GM23338 (cell line): ENCODE data around the gene SPATA2L. TPM values are rescaled to one million over a fixed set of nuclear protein-coding genes. Genes with fewer than 3 reads are reported as not detected.

ENCODE experiments used
- ATAC-seq: fragments of 200-7000 bp; cut with Tn5 transposase; 3 replicates; pipeline ENCODE4 v1.9.1; 2020
- DNase-seq: peaks from one replicate; pipeline ENCODE4 v3.0.0-alpha.2; 2015; ENCODE audit warnings: low spot score
- H2AFZ ChIP-seq: fragments of 200-600 bp; sonication (generic); 2 replicates; pipeline ENCODE4 v1.8.0; 2016; ENCODE audit warnings: antibody characterized with exemption, mild to moderate bottlenecking, moderate library complexity
- H3F3A ChIP-seq: fragments of 200-600 bp; sonication (generic); replicated peaks from 2 replicates; pipeline ENCODE4 v1.8.0; 2017; ENCODE audit warnings: antibody characterized with exemption, mixed run types, low read depth
- H3K27ac ChIP-seq: fragments of 200-600 bp; sonication (generic); 2 replicates; pipeline ENCODE4 v1.6.1; 2016; ENCODE audit warnings: low read depth
- H3K27me3 ChIP-seq: fragments of 200-600 bp; sonication (generic); 2 replicates; pipeline ENCODE4 v1.8.0; 2016; ENCODE audit warnings: mild to moderate bottlenecking, mixed run types, moderate library complexity; ENCODE audit not compliant: insufficient read depth
- H3K36me3 ChIP-seq: fragments of 200-600 bp; sonication (generic); 2 replicates; pipeline ENCODE4 v1.8.0; 2016; ENCODE audit warnings: mild to moderate bottlenecking; ENCODE audit not compliant: insufficient read depth
- H3K4me1 ChIP-seq: fragments of 200-600 bp; sonication (generic); 2 replicates; pipeline ENCODE4 v1.8.0; 2016; ENCODE audit warnings: mild to moderate bottlenecking, moderate library complexity; ENCODE audit not compliant: insufficient read depth
- H3K4me2 ChIP-seq: fragments of 200-600 bp; sonication (generic); 2 replicates; pipeline ENCODE4 v1.7.1; 2017; ENCODE audit warnings: mixed run types
- H3K4me3 ChIP-seq: fragments of 200-600 bp; sonication (generic); 2 replicates; pipeline ENCODE4 v1.6.1; 2016; ENCODE audit warnings: mixed run types
- H3K79me2 ChIP-seq: fragments of 200-600 bp; sonication (generic); replicated peaks from 2 replicates; pipeline ENCODE4 v1.8.0; 2017; ENCODE audit warnings: mild to moderate bottlenecking; ENCODE audit not compliant: insufficient read depth
- H3K9me2 ChIP-seq: fragments of 200-600 bp; sonication (generic); 2 replicates; pipeline ENCODE4 v1.8.0; 2017; ENCODE audit not compliant: insufficient read depth
- H4K20me1 ChIP-seq: fragments of 200-600 bp; sonication (generic); replicated peaks from 2 replicates; pipeline ENCODE4 v1.8.0; 2017; ENCODE audit warnings: mild to moderate bottlenecking; ENCODE audit not compliant: insufficient read depth
- H3K27ac Mint-ChIP-seq: 2 replicates; pipeline ENCODE4 v1.8.0; 2020; ENCODE audit warnings: inconsistent platforms, mild to moderate bottlenecking, moderate library complexity, mixed read lengths
- H3K27me3 Mint-ChIP-seq: 3 replicates; pipeline ENCODE4 v1.8.0; 2022; ENCODE audit warnings: low read depth, mild to moderate bottlenecking, moderate library complexity, mixed read lengths, inconsistent platforms; ENCODE audit not compliant: insufficient read depth, poor library complexity
- H3K36me3 Mint-ChIP-seq: 3 replicates; pipeline ENCODE4 v1.8.0; 2021; ENCODE audit warnings: low read depth, mild to moderate bottlenecking, inconsistent platforms, moderate library complexity, mixed read lengths
- H3K4me1 Mint-ChIP-seq: 3 replicates; pipeline ENCODE4 v1.8.0; 2020; ENCODE audit warnings: mild to moderate bottlenecking, inconsistent platforms, mixed read lengths
- H3K4me3 Mint-ChIP-seq: 3 replicates; pipeline ENCODE4 v1.8.0; 2021; ENCODE audit warnings: moderate library complexity, mild to moderate bottlenecking, inconsistent platforms, mixed read lengths
- H3K9me3 Mint-ChIP-seq: 3 replicates; pipeline ENCODE4 v1.8.0; 2020; ENCODE audit warnings: moderate library complexity, mild to moderate bottlenecking, inconsistent platforms, mixed read lengths
- CREB1 ChIP-seq: fragments of 250-450 bp; sonication (Bioruptor Pico); IDR thresholded peaks from 2 replicates; pipeline ENCODE4 v1.5.0; 2020; ENCODE audit warnings: low read depth, mild to moderate bottlenecking, moderate library complexity
- EZH2 ChIP-seq: fragments of 200-600 bp; sonication (generic); IDR thresholded peaks from one replicate; pipeline ENCODE4 v1.8.0; 2017; ENCODE audit warnings: antibody characterized with exemption, mild to moderate bottlenecking, low read depth; ENCODE audit not compliant: unreplicated experiment
- EZH2phosphoT487 ChIP-seq: fragments of 200-600 bp; sonication (generic); IDR thresholded peaks from one replicate; pipeline ENCODE4 v1.8.1; 2018; ENCODE audit warnings: antibody characterized with exemption; ENCODE audit not compliant: unreplicated experiment
- NANOG ChIP-seq: IDR thresholded peaks from 2 replicates; pipeline ENCODE4 v1.6.1; 2016; ENCODE audit warnings: antibody characterized with exemption, borderline replicate concordance
- POLR2AphosphoS5 ChIP-seq: IDR thresholded peaks from 2 replicates; pipeline ENCODE4 v1.6.1; 2016; ENCODE audit warnings: antibody characterized with exemption, low read depth
- STAT1 ChIP-seq: IDR thresholded peaks from one replicate; pipeline ENCODE4 v1.6.1; 2016; ENCODE audit warnings: antibody characterized with exemption; ENCODE audit not compliant: unreplicated experiment
- ZNF114 ChIP-seq: fragments of 250-450 bp; sonication (Bioruptor Pico); IDR thresholded peaks from 2 replicates; pipeline ENCODE4 v1.5.0; 2020; ENCODE audit warnings: mild to moderate bottlenecking, moderate library complexity
- ZNF331 ChIP-seq: fragments of 250-450 bp; sonication (Bioruptor Pico); IDR thresholded peaks from 2 replicates; pipeline ENCODE4 v1.5.0; 2020; ENCODE audit warnings: low read depth, mild to moderate bottlenecking, moderate library complexity
- polyA plus RNA-seq: library from polyadenylated mRNA; unstranded; fragments of >200 nt; fragmentation: Nextera tagmentation; extraction: Ambion mirVana; gene quantifications from 2 replicates; pipeline ENCODE4 v1.2.1, GENCODE V29; 2016
- total RNA-seq: library from RNA; depleted of rRNA; stranded (reverse); fragments of >200 nt; shearing (Covaris generic); gene quantifications from 2 replicates; pipeline ENCODE4 v1.2.3, GENCODE V29; 2014
- TF ChIP-seq, protein P1 (sequence below), 2 experiments: fragments of 200-600 bp in 1 of 2; sonication (generic) in 1 of 2; conservative IDR thresholded peaks; 2 replicates each; pipeline versions ENCODE4 v1.5.1 to v1.6.1; 2016 to 2017; ENCODE audit warnings: antibody characterized with exemption in 2 of 2, low read depth in 2 of 2, mild to moderate bottlenecking in 2 of 2, moderate library complexity in 1 of 2
- TF ChIP-seq, protein P2 (sequence below): IDR thresholded peaks from 2 replicates; pipeline ENCODE4 v1.6.1; 2016; ENCODE audit warnings: antibody characterized with exemption
- TF ChIP-seq, protein P3 (sequence below): IDR thresholded peaks from one replicate; pipeline ENCODE4 v1.6.1; 2018; ENCODE audit warnings: antibody characterized with exemption; ENCODE audit not compliant: unreplicated experiment
- TF ChIP-seq, protein P4 (sequence below): fragments of 250-450 bp; sonication (Bioruptor Pico); IDR thresholded peaks from 2 replicates; pipeline ENCODE4 v1.5.0; 2020; ENCODE audit warnings: mild to moderate bottlenecking, moderate library complexity

The SPATA2L gene
- total and polyA plus RNA-seq, 2 experiments from 2014 or later = 6.9 to 26.2 TPM

DNA sequence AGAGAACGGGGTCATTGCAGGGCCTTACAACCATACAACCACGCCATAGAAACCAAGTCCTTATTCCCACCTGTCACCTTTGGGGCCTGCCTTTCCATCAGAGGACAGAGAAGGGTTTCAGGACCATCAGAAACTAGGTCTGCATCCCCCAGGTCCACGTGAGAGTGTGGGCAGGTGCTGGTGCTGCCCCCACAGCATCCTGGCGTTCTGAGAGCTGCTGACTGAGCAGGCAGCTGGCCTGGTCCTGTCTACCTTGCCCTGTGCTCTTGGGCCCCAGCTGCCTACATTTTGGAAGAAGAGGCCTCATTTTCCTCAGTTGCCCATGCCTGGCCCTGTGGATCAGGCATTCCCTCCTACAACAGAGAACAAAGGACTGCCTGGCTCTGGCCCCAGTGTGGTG, 41.4 kb upstream of the SPATA2L start:
- Histone ChIP-seq H3K36me3 (peaks cover 33% of the 10 kb centered on the region; the same call in 1 of the 2 replicates), H3K4me1 (no peaks in the 10 kb centered on the region), H3K4me3 (no peak overlapping the region), H3F3A (peaks cover 3% of the 10 kb centered on the region; the same call in 1 of the 2 replicates), H3K27me3 (no peaks in the 10 kb centered on the region), H3K9me2 (no peaks in the 10 kb centered on the region), H2AFZ (no peak overlapping the region), H3K27ac (no peak overlapping the region), H4K20me1 (peaks cover 4% of the 10 kb centered on the region; the same call in 1 of the 2 replicates), H3K4me2 (no peak overlapping the region), H3K79me2 (no peaks in the 10 kb centered on the region)
- H3K9me3 Mint-ChIP-seq = no peaks in the 10 kb centered on the region
- H3K36me3 Mint-ChIP-seq = peaks cover 75% of the 10 kb centered on the region
- H3K27ac Mint-ChIP-seq = no peak overlapping the region
- no peaks in the 10 kb centered on the region for H3K4me1 Mint-ChIP-seq
- H3K4me3 Mint-ChIP-seq = no peak overlapping the region
- peaks cover 7% of the 10 kb centered on the region for H3K27me3 Mint-ChIP-seq
- ATAC-seq (no peak), DNase-seq (no peak)
- TF ChIP-seq, protein P1, sequence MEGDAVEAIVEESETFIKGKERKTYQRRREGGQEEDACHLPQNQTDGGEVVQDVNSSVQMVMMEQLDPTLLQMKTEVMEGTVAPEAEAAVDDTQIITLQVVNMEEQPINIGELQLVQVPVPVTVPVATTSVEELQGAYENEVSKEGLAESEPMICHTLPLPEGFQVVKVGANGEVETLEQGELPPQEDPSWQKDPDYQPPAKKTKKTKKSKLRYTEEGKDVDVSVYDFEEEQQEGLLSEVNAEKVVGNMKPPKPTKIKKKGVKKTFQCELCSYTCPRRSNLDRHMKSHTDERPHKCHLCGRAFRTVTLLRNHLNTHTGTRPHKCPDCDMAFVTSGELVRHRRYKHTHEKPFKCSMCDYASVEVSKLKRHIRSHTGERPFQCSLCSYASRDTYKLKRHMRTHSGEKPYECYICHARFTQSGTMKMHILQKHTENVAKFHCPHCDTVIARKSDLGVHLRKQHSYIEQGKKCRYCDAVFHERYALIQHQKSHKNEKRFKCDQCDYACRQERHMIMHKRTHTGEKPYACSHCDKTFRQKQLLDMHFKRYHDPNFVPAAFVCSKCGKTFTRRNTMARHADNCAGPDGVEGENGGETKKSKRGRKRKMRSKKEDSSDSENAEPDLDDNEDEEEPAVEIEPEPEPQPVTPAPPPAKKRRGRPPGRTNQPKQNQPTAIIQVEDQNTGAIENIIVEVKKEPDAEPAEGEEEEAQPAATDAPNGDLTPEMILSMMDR (conservative IDR thresholded peaks at IDR 0.05; ENCODE audit: low read depth in 2 of 2) = no peak
- TF ChIP-seq, protein P2, sequence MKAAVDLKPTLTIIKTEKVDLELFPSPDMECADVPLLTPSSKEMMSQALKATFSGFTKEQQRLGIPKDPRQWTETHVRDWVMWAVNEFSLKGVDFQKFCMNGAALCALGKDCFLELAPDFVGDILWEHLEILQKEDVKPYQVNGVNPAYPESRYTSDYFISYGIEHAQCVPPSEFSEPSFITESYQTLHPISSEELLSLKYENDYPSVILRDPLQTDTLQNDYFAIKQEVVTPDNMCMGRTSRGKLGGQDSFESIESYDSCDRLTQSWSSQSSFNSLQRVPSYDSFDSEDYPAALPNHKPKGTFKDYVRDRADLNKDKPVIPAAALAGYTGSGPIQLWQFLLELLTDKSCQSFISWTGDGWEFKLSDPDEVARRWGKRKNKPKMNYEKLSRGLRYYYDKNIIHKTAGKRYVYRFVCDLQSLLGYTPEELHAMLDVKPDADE = no peak
- TF ChIP-seq EZH2 (no peak), ZNF114 (CRISPR knock-in tag) (no peak), POLR2AphosphoS5 (no peak), CREB1 (CRISPR knock-in tag) (no peak), EZH2phosphoT487 (no peak), NANOG (no peak), STAT1 (no peak), ZNF331 (no peak)
- TF ChIP-seq, protein P3, sequence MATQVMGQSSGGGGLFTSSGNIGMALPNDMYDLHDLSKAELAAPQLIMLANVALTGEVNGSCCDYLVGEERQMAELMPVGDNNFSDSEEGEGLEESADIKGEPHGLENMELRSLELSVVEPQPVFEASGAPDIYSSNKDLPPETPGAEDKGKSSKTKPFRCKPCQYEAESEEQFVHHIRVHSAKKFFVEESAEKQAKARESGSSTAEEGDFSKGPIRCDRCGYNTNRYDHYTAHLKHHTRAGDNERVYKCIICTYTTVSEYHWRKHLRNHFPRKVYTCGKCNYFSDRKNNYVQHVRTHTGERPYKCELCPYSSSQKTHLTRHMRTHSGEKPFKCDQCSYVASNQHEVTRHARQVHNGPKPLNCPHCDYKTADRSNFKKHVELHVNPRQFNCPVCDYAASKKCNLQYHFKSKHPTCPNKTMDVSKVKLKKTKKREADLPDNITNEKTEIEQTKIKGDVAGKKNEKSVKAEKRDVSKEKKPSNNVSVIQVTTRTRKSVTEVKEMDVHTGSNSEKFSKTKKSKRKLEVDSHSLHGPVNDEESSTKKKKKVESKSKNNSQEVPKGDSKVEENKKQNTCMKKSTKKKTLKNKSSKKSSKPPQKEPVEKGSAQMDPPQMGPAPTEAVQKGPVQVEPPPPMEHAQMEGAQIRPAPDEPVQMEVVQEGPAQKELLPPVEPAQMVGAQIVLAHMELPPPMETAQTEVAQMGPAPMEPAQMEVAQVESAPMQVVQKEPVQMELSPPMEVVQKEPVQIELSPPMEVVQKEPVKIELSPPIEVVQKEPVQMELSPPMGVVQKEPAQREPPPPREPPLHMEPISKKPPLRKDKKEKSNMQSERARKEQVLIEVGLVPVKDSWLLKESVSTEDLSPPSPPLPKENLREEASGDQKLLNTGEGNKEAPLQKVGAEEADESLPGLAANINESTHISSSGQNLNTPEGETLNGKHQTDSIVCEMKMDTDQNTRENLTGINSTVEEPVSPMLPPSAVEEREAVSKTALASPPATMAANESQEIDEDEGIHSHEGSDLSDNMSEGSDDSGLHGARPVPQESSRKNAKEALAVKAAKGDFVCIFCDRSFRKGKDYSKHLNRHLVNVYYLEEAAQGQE = no peak
- TF ChIP-seq, protein P4, sequence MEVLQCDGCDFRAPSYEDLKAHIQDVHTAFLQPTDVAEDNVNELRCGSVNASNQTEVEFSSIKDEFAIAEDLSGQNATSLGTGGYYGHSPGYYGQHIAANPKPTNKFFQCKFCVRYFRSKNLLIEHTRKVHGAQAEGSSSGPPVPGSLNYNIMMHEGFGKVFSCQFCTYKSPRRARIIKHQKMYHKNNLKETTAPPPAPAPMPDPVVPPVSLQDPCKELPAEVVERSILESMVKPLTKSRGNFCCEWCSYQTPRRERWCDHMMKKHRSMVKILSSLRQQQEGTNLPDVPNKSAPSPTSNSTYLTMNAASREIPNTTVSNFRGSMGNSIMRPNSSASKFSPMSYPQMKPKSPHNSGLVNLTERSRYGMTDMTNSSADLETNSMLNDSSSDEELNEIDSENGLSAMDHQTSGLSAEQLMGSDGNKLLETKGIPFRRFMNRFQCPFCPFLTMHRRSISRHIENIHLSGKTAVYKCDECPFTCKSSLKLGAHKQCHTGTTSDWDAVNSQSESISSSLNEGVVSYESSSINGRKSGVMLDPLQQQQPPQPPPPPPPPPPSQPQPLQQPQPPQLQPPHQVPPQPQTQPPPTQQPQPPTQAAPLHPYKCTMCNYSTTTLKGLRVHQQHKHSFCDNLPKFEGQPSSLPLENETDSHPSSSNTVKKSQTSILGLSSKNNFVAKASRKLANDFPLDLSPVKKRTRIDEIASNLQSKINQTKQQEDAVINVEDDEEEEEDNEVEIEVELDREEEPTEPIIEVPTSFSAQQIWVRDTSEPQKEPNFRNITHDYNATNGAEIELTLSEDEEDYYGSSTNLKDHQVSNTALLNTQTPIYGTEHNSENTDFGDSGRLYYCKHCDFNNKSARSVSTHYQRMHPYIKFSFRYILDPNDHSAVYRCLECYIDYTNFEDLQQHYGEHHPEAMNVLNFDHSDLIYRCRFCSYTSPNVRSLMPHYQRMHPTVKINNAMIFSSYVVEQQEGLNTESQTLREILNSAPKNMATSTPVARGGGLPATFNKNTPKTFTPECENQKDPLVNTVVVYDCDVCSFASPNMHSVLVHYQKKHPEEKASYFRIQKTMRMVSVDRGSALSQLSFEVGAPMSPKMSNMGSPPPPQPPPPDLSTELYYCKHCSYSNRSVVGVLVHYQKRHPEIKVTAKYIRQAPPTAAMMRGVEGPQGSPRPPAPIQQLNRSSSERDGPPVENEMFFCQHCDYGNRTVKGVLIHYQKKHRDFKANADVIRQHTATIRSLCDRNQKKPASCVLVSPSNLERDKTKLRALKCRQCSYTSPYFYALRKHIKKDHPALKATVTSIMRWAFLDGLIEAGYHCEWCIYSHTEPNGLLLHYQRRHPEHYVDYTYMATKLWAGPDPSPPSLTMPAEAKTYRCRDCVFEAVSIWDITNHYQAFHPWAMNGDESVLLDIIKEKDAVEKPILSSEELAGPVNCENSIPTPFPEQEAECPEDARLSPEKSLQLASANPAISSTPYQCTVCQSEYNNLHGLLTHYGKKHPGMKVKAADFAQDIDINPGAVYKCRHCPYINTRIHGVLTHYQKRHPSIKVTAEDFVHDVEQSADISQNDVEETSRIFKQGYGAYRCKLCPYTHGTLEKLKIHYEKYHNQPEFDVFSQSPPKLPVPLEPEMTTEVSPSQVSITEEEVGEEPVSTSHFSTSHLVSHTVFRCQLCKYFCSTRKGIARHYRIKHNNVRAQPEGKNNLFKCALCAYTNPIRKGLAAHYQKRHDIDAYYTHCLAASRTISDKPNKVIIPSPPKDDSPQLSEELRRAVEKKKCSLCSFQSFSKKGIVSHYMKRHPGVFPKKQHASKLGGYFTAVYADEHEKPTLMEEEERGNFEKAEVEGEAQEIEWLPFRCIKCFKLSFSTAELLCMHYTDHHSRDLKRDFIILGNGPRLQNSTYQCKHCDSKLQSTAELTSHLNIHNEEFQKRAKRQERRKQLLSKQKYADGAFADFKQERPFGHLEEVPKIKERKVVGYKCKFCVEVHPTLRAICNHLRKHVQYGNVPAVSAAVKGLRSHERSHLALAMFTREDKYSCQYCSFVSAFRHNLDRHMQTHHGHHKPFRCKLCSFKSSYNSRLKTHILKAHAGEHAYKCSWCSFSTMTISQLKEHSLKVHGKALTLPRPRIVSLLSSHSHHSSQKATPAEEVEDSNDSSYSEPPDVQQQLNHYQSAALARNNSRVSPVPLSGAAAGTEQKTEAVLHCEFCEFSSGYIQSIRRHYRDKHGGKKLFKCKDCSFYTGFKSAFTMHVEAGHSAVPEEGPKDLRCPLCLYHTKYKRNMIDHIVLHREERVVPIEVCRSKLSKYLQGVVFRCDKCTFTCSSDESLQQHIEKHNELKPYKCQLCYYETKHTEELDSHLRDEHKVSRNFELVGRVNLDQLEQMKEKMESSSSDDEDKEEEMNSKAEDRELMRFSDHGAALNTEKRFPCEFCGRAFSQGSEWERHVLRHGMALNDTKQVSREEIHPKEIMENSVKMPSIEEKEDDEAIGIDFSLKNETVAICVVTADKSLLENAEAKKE (CRISPR knock-in tag) = no peak
